Activated CD8-positive, alpha-beta memory T cell treated with anti-CD3 and anti-CD28 coated beads, Interleukin-2, amount 10 ng/mL, durations not matched to agents 7 days and 5 days (primary cell): ENCODE measurements around the gene PTGDR. TPM values are rescaled to one million over a fixed set of nuclear protein-coding genes. Genes with fewer than 3 reads are reported as not detected.

Source experiments
- ATAC-seq: fragments of 150-1000 bp; cut with Tn5 transposase; one replicate; pipeline ENCODE4 v1.10.0; 2021; ENCODE audit warnings: moderate library complexity
- CTCF ChIA-PET: fragments of 350-600 bp; sonication (Branson Sonifier 250); formaldehyde crosslinking; loops from one replicate; lab custom pipeline; 2021; ENCODE audit warnings: antibody characterized with exemption; lab: Charles Lee
- DNase-seq: peaks from one replicate; pipeline ENCODE4 v3.0.0-alpha.2; 2020
- H3K27ac Mint-ChIP-seq: one replicate; pipeline ENCODE4 v1.8.0; 2021; ENCODE audit warnings: mild to moderate bottlenecking, mixed read lengths
- H3K27me3 Mint-ChIP-seq: one replicate; pipeline ENCODE4 v1.8.0; 2021; ENCODE audit warnings: mixed read lengths
- H3K36me3 Mint-ChIP-seq: one replicate; pipeline ENCODE4 v1.8.0; 2021; ENCODE audit warnings: mild to moderate bottlenecking, mixed read lengths
- H3K4me1 Mint-ChIP-seq: one replicate; pipeline ENCODE4 v1.8.0; 2021; ENCODE audit warnings: mixed read lengths
- H3K4me3 Mint-ChIP-seq: one replicate; pipeline ENCODE4 v1.8.0; 2021; ENCODE audit warnings: mild to moderate bottlenecking, moderate library complexity, mixed read lengths
- H3K9me3 Mint-ChIP-seq: one replicate; pipeline ENCODE4 v1.8.0; 2022; ENCODE audit warnings: low read depth, mixed read lengths
- total RNA-seq, 2 experiments: library from RNA; stranded (reverse); gene quantifications; one replicate each; pipeline ENCODE4 v1.2.3, GENCODE V29; 2021

PTGDR gene
- total RNA-seq, 2 experiments from 2014 or later: 0.07 to 1.7 TPM

DNA sequence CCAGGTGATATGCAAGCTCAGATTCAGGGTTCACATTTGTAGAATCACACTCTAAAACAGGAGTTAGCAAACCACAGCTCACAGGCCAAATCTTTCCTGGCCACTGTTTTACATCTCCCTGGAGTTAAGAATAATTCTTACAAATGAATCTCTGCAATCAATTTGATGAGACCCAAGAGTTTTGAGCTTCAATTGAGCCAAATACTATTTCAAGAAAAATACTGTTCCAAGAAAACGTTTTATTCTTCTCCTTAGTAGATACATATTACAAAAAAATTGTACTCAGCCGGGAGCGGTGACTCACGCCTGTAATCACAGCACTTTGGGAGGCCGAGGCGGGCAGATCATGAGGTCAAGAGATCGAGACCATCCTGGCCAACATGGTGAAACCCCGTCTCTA, 2.5 kb downstream of the PTGDR start:
- peaks cover 40% of the 10 kb centered on the region for H3K4me1 Mint-ChIP-seq
- H3K9me3 Mint-ChIP-seq: no peaks in the 10 kb centered on the region
- H3K27ac Mint-ChIP-seq: no peak overlapping the region
- CTCF ChIA-PET: interaction anchor here (0.9 to 1.7 kb wide), 2 partner anchors 152 to 274 kb away, joined by 3 to 5 read pairs; no protein-coding TSS in a partner anchor
- ATAC-seq (no peak), DNase-seq (no peak)
- peaks cover 43% of the 10 kb centered on the region for H3K27me3 Mint-ChIP-seq
- peaks cover 6% of the 10 kb centered on the region for H3K36me3 Mint-ChIP-seq
- H3K4me3 Mint-ChIP-seq: no peak overlapping the region

DNA sequence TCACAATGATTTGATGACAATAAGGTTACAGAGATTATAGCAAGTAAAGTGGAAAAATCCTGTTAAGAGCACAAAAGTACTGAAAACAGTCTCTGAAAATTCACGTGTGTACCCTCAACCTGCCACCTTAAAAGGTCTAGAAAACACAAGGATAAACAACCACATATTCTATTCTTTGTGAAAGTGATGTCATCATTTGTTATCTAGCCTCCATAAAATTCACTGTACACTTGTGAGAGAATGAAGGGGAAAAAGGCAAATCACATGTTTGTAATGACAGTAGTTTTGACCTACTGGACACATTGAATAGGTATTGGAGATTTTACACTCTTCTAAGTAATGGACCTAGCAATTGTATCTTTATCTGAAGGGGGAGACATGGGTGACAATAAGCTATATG, 4.0 kb downstream of the PTGDR start:
- H3K27me3 Mint-ChIP-seq: peaks cover 41% of the 10 kb centered on the region
- peaks cover 3% of the 10 kb centered on the region for H3K36me3 Mint-ChIP-seq
- H3K4me1 Mint-ChIP-seq: peaks cover 27% of the 10 kb centered on the region

DNA sequence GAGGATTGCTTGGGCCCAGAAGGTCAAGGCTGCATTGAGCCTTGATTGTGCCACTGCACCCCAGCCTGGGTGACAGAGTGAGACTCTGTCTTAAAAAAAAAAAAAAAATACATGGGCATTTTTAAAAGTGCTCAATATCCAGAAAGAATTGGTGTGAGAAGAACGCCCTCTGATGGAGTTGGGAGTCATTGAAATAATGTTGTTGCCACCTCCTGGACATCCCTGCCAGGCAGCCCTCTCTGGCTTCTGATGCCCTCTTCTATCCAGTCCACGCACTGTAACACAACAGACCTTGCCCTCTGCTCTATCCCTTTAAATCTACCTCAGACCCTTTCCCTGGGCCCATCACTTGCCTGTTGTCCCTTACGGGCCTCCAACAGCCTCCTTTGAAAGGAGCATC, 4.9 kb downstream of the PTGDR start:
- Mint-ChIP-seq H3K27ac (no peak overlapping the region), H3K36me3 (peaks cover 3% of the 10 kb centered on the region), H3K9me3 (no peaks in the 10 kb centered on the region), H3K27me3 (peaks cover 33% of the 10 kb centered on the region), H3K4me1 (peaks cover 18% of the 10 kb centered on the region), H3K4me3 (no peak overlapping the region)
- CTCF ChIA-PET: interaction anchor here (0.7 to 1.4 kb wide), 4 partner anchors 27 to 434 kb away, joined by 3 to 4 read pairs (median 3); no protein-coding TSS in a partner anchor
- no peak for DNase-seq
- ATAC-seq: no peak

More for the DNA sequence above, 4.0 kb downstream of the PTGDR start:
- no peak for ATAC-seq
- Mint-ChIP-seq H3K4me3 (no peak overlapping the region), H3K9me3 (no peaks in the 10 kb centered on the region), H3K27ac (no peak overlapping the region)
- no peak for DNase-seq
- CTCF ChIA-PET: interaction anchor here (1.4 kb wide), 1 partner anchor 28 kb away, joined by 4 read pairs; no protein-coding TSS in a partner anchor

DNA sequence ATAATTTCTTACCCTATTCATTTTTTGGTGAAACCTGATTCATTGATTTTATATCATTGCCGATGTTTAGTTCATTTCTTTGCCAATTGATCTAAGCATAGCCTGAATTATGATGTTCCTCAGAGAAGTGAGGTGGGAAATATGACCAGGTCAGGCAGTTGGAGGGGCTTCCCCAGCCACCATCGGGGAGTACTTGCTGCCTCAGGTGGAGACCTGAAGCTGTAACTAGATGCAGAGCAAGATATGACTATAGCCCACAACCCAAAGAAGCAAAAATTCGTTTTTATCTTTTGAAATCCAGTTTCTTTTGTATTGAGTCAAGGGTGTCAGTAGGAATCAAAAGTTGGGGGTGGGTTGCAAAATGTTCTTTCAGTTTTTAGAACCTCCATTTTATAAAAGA, 7.9 kb downstream of the PTGDR start:
- ATAC-seq (no peak), DNase-seq (no peak)
- Mint-ChIP-seq H3K9me3 (no peaks in the 10 kb centered on the region), H3K27me3 (peaks cover 6% of the 10 kb centered on the region), H3K27ac (no peak overlapping the region), H3K4me1 (peaks cover 9% of the 10 kb centered on the region), H3K36me3 (peaks cover 2% of the 10 kb centered on the region), H3K4me3 (no peak overlapping the region)
- CTCF ChIA-PET: no interaction called here

DNA sequence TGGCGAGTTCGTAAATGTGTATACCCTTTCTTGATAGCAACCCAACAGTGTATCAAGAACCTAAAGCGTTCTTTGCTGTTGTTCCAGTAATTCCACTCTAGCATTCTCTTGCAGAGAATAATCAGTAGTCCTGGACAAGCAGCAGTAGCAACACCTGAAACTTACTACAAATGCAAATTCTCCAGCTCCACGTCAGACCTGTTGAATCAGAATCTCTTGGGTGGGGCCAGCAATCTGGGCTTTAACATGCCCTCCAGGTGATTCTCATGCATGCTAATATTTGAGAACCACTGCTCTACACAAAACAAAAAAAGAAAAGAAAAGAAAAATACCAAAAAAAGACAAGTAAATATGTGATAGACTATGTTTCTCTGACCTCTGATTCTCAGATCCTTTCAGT, 10.1 kb downstream of the PTGDR start:
- peaks cover 14% of the 10 kb centered on the region for H3K4me1 Mint-ChIP-seq
- no peak overlapping the region for H3K27ac Mint-ChIP-seq
- DNase-seq (no peak), ATAC-seq (no peak)
- peaks cover 3% of the 10 kb centered on the region for H3K27me3 Mint-ChIP-seq
- no peak overlapping the region for H3K4me3 Mint-ChIP-seq
- peaks cover 2% of the 10 kb centered on the region for H3K36me3 Mint-ChIP-seq
- CTCF ChIA-PET: no interaction called here
- no peaks in the 10 kb centered on the region for H3K9me3 Mint-ChIP-seq

DNA sequence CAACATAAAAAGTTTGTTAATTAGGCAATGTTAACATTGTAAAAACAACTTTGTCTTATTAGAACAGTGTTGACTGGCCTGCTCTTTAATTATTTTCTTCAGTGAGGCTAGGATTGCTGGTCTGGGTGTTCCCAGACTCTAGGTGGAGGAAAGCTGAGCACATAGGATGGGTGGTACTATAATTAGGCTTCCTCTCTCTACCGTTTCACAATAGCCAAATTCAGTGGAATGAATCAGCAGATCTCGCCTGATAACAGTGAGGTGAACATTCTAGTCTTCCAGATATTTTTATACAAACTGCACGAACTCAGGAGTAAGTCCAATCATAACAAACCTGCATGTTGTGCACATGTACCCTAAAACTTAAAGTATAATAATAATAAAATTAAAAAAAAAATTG, 11.9 kb downstream of the PTGDR start:
- Mint-ChIP-seq H3K36me3 (peaks cover 2% of the 10 kb centered on the region), H3K4me1 (peaks cover 14% of the 10 kb centered on the region), H3K27me3 (no peaks in the 10 kb centered on the region), H3K4me3 (no peak overlapping the region), H3K27ac (no peak overlapping the region), H3K9me3 (no peaks in the 10 kb centered on the region)
- CTCF ChIA-PET: no interaction called here
- ATAC-seq (no peak), DNase-seq (no peak)

DNA sequence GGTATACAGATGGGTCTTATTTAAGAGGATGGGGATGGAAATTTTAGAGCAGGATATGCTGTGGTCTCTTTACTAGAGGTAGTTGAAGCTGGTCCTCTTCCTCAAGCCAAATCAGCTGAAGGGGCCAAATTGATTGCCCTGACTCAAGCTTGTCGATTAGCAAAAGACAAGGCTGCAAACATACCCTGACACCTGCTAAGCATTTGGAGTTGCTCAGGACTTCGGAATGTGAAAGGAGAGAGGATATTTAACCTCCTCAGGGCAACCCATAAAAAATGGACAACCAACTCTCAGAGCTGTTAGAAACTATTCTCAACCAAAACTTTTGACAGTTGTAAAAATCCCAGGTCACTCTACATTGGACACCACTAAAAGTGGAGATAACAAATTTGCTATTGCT, 15.6 kb downstream of the PTGDR start:
- Mint-ChIP-seq H3K27me3 (no peaks in the 10 kb centered on the region), H3K9me3 (no peaks in the 10 kb centered on the region), H3K36me3 (peaks cover 3% of the 10 kb centered on the region), H3K4me3 (no peak overlapping the region), H3K4me1 (peaks cover 33% of the 10 kb centered on the region), H3K27ac (no peak overlapping the region)
- DNase-seq (no peak), ATAC-seq (no peak)
- CTCF ChIA-PET: no interaction called here

DNA sequence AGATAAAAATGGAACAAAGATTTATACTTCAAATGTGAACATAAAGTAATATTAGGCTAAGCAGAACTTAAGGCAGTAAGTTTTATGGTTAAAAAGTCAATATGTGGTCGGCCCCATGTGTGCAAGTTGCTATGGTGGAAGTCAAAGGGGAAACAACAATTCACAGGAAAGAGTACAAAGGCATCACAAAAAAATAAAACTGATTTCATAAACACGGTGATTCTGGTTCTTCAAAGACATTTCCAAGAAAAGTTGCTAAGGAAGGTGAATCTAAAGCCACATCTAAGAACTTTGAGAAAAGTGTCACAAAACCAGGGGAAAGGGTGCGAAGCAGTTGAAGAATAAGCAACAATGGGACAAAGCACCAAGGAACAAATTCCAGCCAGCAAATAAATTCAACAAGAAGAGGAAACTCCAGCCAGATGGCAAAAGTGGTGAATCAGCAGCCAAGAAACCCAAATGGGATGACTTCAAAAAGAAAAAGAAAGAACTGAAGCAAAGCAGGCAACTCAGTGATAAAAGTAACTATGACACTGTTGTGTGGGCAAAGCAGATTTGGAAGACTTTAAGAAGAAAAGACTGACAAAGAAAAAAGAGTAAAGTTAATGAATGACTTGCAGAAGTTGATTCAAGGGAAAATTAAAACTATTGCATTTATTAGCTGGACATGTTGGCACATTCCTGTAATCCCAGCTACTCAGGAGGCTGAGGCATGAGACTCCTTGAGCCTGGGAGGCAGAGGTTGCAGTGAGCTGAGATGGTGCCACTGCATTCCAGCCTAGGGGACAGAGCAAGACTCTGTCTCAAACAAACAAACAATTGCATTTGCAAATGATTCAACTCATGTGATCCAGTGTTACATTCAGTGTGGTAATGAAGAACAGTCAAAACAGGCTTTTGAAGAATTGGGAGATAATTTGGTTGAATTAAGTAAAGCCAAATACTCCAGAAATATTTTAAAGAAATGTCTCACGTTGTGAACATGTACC, 19.5 kb downstream of the PTGDR start:
- peaks cover 27% of the 10 kb centered on the region for H3K4me1 Mint-ChIP-seq
- DNase-seq (no peak), ATAC-seq (peak; percentile 20)
- H3K36me3 Mint-ChIP-seq: peaks cover 6% of the 10 kb centered on the region
- H3K27me3 Mint-ChIP-seq: no peaks in the 10 kb centered on the region
- peak overlapping the region; percentile 53 for H3K27ac Mint-ChIP-seq
- CTCF ChIA-PET: interaction anchor here (2.8 kb wide), 1 partner anchor 13 kb away, joined by 10 read pairs; no protein-coding TSS in a partner anchor
- no peaks in the 10 kb centered on the region for H3K9me3 Mint-ChIP-seq
- no peak overlapping the region for H3K4me3 Mint-ChIP-seq

DNA sequence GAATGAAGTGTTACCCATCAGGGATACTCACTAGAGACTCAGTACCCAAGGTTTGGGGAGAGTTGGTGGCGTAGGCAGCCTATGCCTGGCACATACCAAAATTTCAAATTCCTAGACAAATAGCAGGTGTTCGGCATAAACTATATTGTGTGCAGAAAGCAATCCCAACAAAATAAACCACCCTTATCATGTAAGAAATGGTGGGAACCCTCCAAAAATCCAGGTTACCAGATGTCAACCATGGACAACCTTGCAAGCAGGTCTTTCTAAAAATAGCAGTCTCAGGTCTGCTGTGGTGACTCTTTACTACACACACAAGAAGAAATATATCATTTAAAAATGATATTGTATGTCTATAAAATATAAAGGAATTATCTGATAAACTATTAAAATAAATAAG, 28.9 kb downstream of the PTGDR start:
- ATAC-seq (no peak), DNase-seq (no peak)
- H3K4me3 Mint-ChIP-seq: no peak overlapping the region
- H3K9me3 Mint-ChIP-seq: no peaks in the 10 kb centered on the region
- CTCF ChIA-PET: interaction anchor here (0.6 to 1.0 kb wide), 2 partner anchors 177 to 1916 kb away, joined by 3 read pairs; no protein-coding TSS in a partner anchor
- peaks cover 2% of the 10 kb centered on the region for H3K36me3 Mint-ChIP-seq
- H3K27me3 Mint-ChIP-seq: peaks cover 2% of the 10 kb centered on the region
- H3K4me1 Mint-ChIP-seq: peaks cover 30% of the 10 kb centered on the region
- no peak overlapping the region for H3K27ac Mint-ChIP-seq

DNA sequence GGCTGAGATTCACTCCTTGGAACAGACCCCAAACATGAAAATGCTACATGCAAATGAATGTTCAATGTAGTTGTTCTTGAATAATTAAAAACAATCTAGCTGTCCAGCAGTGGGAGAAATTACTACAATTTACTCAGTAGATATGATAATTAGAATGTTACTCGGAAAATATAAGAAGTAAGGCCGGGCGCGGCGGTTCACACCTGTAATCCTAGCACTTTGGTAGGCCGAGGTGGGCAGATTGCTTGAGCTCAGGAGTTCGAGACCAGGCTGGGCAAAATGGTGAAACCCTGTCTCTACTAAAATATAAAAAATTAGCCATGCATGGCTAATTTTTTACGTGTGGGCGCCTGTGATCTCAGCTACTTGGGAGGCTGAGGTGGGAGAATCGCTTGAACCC, 31.3 kb downstream of the PTGDR start:
- no peaks in the 10 kb centered on the region for H3K27me3 Mint-ChIP-seq
- peaks cover 40% of the 10 kb centered on the region for H3K4me1 Mint-ChIP-seq
- H3K27ac Mint-ChIP-seq: no peak overlapping the region
- peaks cover 10% of the 10 kb centered on the region for H3K36me3 Mint-ChIP-seq
- no peaks in the 10 kb centered on the region for H3K9me3 Mint-ChIP-seq
- ATAC-seq (no peak), DNase-seq (no peak)
- H3K4me3 Mint-ChIP-seq: no peak overlapping the region
- CTCF ChIA-PET: interaction anchor here (0.6 to 3.6 kb wide), 10 partner anchors 8 to 439 kb away, joined by 3 to 26 read pairs (median 4); partner anchors contain the start of genes GNG2 and PTGER2

DNA sequence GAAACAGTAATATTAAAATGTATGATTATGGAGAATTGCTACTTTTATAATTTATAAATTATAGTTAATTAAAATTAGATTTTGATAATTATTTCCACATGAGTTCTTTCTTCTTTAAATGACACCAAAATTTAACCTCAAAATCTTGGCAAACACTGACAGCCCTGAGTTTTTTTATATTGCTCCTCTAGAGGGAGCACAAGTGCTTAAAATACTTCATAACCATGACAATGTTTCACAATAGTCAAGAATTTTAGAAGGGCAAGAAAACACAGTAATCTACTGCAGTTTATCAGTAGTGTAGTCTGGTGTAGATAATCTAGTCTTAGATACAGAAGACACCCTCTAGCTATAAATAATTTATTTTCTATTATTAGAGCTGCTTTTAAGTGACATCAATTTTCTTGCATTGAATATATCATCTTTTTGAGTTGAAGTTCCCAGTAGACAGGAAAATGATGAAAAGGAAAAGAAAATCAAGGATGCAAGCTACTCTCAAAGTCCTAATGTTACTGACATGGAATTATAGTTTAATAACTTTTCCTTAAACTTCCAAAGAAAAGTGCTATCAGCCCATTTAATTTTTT, 32.3 kb downstream of the PTGDR start:
- CTCF ChIA-PET: interaction anchor here (0.7 to 3.6 kb wide), 27 partner anchors 9 to 430 kb away, joined by 3 to 26 read pairs (median 4); partner anchors contain the start of genes GPR137C, PTGER2, STYX and TXNDC16
- ATAC-seq (peak; percentile 76), DNase-seq (no peak)
- H3K27me3 Mint-ChIP-seq: no peaks in the 10 kb centered on the region
- peaks cover 11% of the 10 kb centered on the region for H3K36me3 Mint-ChIP-seq
- no peak overlapping the region for H3K4me3 Mint-ChIP-seq
- peaks cover 40% of the 10 kb centered on the region for H3K4me1 Mint-ChIP-seq
- no peak overlapping the region for H3K27ac Mint-ChIP-seq
- H3K9me3 Mint-ChIP-seq: no peaks in the 10 kb centered on the region

DNA sequence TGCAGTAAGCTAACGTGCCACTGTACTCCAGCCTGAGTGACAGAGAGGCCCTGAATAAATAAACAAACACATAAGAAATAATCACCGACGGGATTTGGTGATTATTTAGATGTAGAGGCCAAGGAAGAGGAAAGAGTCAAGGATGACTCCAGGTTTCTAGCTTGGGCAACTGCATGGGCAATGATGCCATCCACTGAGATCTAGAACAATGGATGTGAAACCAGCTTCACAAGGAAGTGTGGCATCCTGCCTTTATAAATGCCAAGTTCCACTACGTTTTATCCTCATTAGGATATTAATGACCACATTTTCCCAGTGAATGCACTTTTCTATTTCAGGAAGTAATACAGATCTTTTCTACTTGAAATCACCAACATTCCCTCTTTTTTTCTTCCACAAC, 35.7 kb downstream of the PTGDR start:
- no peak overlapping the region for H3K4me3 Mint-ChIP-seq
- H3K9me3 Mint-ChIP-seq: no peaks in the 10 kb centered on the region
- H3K4me1 Mint-ChIP-seq: peaks cover 42% of the 10 kb centered on the region
- peaks cover 18% of the 10 kb centered on the region for H3K36me3 Mint-ChIP-seq
- no peaks in the 10 kb centered on the region for H3K27me3 Mint-ChIP-seq
- no peak for DNase-seq
- no peak for ATAC-seq
- no peak overlapping the region for H3K27ac Mint-ChIP-seq
- CTCF ChIA-PET: interaction anchor here (1.2 kb wide), 1 partner anchor 124 kb away, joined by 3 read pairs; no protein-coding TSS in a partner anchor

DNA sequence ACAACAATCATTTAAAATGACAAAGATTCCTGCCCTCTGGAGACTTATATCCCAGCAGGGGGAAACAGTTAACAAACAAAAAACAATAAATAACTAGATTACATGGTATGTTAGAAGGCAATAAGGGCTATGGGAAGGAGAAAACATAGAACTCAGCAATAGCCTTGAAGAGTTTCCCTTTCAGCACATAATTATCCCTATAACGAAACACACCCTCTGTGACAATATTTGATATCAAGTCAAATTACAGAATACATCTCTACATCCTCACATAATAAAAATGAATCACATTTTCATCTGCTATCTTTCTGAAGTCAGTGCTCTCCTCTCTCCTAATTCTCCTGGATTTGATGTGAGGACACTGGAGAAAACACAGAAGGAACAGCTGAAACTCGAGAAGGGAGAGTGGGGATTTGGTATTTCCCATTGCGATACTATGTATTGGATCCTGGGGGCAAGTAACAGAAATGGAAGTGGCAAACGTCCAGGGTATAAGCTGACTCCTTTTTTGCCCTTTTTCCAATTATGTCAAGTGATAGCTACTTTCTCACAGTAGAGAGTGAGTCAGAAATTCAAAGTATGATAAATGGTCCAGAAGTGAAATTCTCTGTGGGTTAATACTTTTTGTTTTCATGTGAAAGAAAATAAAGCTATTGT, 36.9 kb downstream of the PTGDR start:
- CTCF ChIA-PET: interaction anchor here (0.9 to 1.2 kb wide), 3 partner anchors 10 to 164 kb away, joined by 3 to 4 read pairs (median 3); partner anchors contain the start of gene PTGER2
- ATAC-seq: no peak
- DNase-seq: no peak
- H3K9me3 Mint-ChIP-seq: no peaks in the 10 kb centered on the region
- no peak overlapping the region for H3K27ac Mint-ChIP-seq
- H3K27me3 Mint-ChIP-seq: no peaks in the 10 kb centered on the region
- H3K4me1 Mint-ChIP-seq: peaks cover 37% of the 10 kb centered on the region
- H3K36me3 Mint-ChIP-seq: peaks cover 20% of the 10 kb centered on the region
- H3K4me3 Mint-ChIP-seq: no peak overlapping the region
